ENCODE measurements around the gene ZNF593.

GRCh38 chr1:26164861-26165842, 4.6 kb upstream of the ZNF593 start:
- TF ChIP-seq, protein P1, sequence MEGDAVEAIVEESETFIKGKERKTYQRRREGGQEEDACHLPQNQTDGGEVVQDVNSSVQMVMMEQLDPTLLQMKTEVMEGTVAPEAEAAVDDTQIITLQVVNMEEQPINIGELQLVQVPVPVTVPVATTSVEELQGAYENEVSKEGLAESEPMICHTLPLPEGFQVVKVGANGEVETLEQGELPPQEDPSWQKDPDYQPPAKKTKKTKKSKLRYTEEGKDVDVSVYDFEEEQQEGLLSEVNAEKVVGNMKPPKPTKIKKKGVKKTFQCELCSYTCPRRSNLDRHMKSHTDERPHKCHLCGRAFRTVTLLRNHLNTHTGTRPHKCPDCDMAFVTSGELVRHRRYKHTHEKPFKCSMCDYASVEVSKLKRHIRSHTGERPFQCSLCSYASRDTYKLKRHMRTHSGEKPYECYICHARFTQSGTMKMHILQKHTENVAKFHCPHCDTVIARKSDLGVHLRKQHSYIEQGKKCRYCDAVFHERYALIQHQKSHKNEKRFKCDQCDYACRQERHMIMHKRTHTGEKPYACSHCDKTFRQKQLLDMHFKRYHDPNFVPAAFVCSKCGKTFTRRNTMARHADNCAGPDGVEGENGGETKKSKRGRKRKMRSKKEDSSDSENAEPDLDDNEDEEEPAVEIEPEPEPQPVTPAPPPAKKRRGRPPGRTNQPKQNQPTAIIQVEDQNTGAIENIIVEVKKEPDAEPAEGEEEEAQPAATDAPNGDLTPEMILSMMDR (conservative IDR thresholded peaks at IDR 0.05; ENCODE audit: low read depth in 2 of 2), result no peak
- TF ChIP-seq EZH2phosphoT487 (IDR thresholded peaks at IDR 0.05; ENCODE audit: unreplicated experiment) (no peak), POLR2AphosphoS5 (IDR thresholded peaks at IDR 0.05; ENCODE audit: low read depth) (peak; percentile 13; the same call in 1 of the 2 replicates), EZH2 (IDR thresholded peaks at IDR 0.05; ENCODE audit: low read depth, unreplicated experiment) (no peak)
